Measurements from ENCODE around the gene MYH6.

DNA sequence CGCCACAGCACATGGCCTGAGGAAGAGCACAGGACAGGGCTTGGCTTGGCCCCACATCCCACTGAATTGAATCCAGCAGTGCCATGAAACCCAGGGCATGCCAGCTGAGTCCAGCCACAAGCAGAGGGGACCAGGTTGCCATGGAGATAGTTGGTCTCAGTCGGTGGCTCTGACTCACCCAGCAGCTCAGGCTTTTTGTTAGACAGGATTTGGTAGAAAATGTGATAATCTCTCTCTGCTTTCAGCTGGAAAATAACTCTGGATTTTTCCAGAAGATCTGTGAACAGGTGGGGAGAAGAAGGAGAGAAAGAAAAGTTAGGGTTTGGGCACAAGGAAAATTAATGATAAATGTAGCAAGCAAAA is 22.6 kb upstream of the MYH6 start:
- TF ChIP-seq POLR2AphosphoS5 (IDR thresholded peaks at IDR 0.05; ENCODE audit: insufficient read depth in 1 of 2, low read depth in 1 of 2) (no peak), POLR2A (IDR thresholded peaks at IDR 0.05) (no peak)
- TF ChIP-seq, protein P1, sequence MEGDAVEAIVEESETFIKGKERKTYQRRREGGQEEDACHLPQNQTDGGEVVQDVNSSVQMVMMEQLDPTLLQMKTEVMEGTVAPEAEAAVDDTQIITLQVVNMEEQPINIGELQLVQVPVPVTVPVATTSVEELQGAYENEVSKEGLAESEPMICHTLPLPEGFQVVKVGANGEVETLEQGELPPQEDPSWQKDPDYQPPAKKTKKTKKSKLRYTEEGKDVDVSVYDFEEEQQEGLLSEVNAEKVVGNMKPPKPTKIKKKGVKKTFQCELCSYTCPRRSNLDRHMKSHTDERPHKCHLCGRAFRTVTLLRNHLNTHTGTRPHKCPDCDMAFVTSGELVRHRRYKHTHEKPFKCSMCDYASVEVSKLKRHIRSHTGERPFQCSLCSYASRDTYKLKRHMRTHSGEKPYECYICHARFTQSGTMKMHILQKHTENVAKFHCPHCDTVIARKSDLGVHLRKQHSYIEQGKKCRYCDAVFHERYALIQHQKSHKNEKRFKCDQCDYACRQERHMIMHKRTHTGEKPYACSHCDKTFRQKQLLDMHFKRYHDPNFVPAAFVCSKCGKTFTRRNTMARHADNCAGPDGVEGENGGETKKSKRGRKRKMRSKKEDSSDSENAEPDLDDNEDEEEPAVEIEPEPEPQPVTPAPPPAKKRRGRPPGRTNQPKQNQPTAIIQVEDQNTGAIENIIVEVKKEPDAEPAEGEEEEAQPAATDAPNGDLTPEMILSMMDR (IDR thresholded peaks at IDR 0.05), result no peak
